SK-N-MC (cell line): Measurements from ENCODE around the gene INPP5B.
"Not testable (repeated sequence)": the region's sequence is repeated elsewhere in the genome, so short reads cannot be mapped to it uniquely, and the experiment has no call there.

Experiments used
- DNase-seq: peaks from one replicate; pipeline ENCODE4 v3.0.0-alpha.2; 2011; ENCODE audit warnings: low read depth, low spot score
- H3K27ac ChIP-seq: fragments of 200-600 bp; sonication (generic); 2 replicates; pipeline ENCODE4 v1.5.1; 2016; ENCODE audit warnings: mixed run types
- H3K36me3 ChIP-seq: fragments of 200-600 bp; sonication (generic); 2 replicates; pipeline ENCODE4 v1.6.1; 2017; ENCODE audit warnings: antibody characterized with exemption, low read length, mixed read lengths; ENCODE audit not compliant: insufficient read depth
- H3K4me3 ChIP-seq: fragments of 200-600 bp; sonication (generic); 2 replicates; pipeline ENCODE4 v1.5.1; 2016
- H3K9ac ChIP-seq: fragments of 200-600 bp; sonication (generic); 2 replicates; pipeline ENCODE4 v1.8.0; 2017; ENCODE audit warnings: mixed run types, mixed read lengths; ENCODE audit not compliant: insufficient read length
- H3K9me3 ChIP-seq: fragments of 200-600 bp; sonication (generic); 2 replicates; pipeline ENCODE4 v1.6.1; 2017; ENCODE audit warnings: low read depth, mild to moderate bottlenecking, antibody characterized with exemption, low read length, moderate library complexity, mixed read lengths
- EZH2 ChIP-seq: fragments of 200-600 bp; sonication (generic); IDR thresholded peaks from one replicate; pipeline ENCODE4 v1.6.1; 2017; ENCODE audit warnings: antibody characterized with exemption
- FOXP2 ChIP-seq: optimal IDR thresholded peaks from 2 replicates; pipeline ENCODE3; 2011; ENCODE audit warnings: mild to moderate bottlenecking, moderate library complexity; ENCODE audit not compliant: insufficient read depth; ENCODE audit errors: extremely low read length, control extremely low read depth
- POLR2AphosphoS5 ChIP-seq: IDR thresholded peaks from 2 replicates; pipeline ENCODE4 v1.6.1; 2012; ENCODE audit warnings: mild to moderate bottlenecking, low read depth, low read length, borderline replicate concordance

INPP5B gene

GRCh38 chr1:37965301-37965700 lies 18.4 kb upstream of the INPP5B start:
- TF ChIP-seq POLR2AphosphoS5 (no peak), EZH2 (no peak), FOXP2 (no peak)
- H3K4me3 ChIP-seq, result no peak overlapping the region
- no peaks in the 10 kb centered on the region for H3K9me3 ChIP-seq
- no peak for DNase-seq
- no peak overlapping the region for H3K9ac ChIP-seq
- H3K36me3 ChIP-seq, result peaks cover 56% of the 10 kb centered on the region
- no peak overlapping the region for H3K27ac ChIP-seq

- H3K36me3 ChIP-seq, result peaks cover 59% of the 10 kb centered on the region
- not testable (repeated sequence) for DNase-seq
Observed at GRCh38 chr1:37964106-37964505, 17.3 kb upstream of the INPP5B start.

GRCh38 chr1:37958690-37959089 lies 11.8 kb upstream of the INPP5B start:
- peaks cover 44% of the 10 kb centered on the region for H3K36me3 ChIP-seq
- no peak for DNase-seq
- H3K27ac ChIP-seq, result no peak overlapping the region
- TF ChIP-seq FOXP2, result no peak
- no peak for TF ChIP-seq POLR2AphosphoS5
- TF ChIP-seq EZH2, result no peak
- H3K9ac ChIP-seq, result no peak overlapping the region
- H3K4me3 ChIP-seq, result no peak overlapping the region
- no peaks in the 10 kb centered on the region for H3K9me3 ChIP-seq

More at GRCh38 chr1:37964106-37964505, 17.3 kb upstream of the INPP5B start:
- not testable (repeated sequence) for H3K9me3 ChIP-seq, H3K9ac ChIP-seq, H3K4me3 ChIP-seq, H3K27ac ChIP-seq

GRCh38 chr1:37955685-37956084 lies 8.8 kb upstream of the INPP5B start:
- no peak overlapping the region for H3K27ac ChIP-seq
- TF ChIP-seq POLR2AphosphoS5 (no peak), EZH2 (no peak)

GRCh38 chr1:37954316-37954971 lies 7.6 kb upstream of the INPP5B start:
- TF ChIP-seq POLR2AphosphoS5 (no peak), FOXP2 (no peak), EZH2 (no peak)
- no peak for DNase-seq
- H3K9me3 ChIP-seq, result no peaks in the 10 kb centered on the region
- no peak overlapping the region for H3K9ac ChIP-seq
- no peak overlapping the region for H3K4me3 ChIP-seq
- H3K27ac ChIP-seq, result no peak overlapping the region
- peaks cover 21% of the 10 kb centered on the region for H3K36me3 ChIP-seq

More at GRCh38 chr1:37955685-37956084, 8.8 kb upstream of the INPP5B start:
- no peaks in the 10 kb centered on the region for H3K9me3 ChIP-seq
- no peak overlapping the region for H3K9ac ChIP-seq
- DNase-seq, result no peak
- no peak overlapping the region for H3K4me3 ChIP-seq
- H3K36me3 ChIP-seq, result peaks cover 30% of the 10 kb centered on the region

- peaks cover 5% of the 10 kb centered on the region; the same call in 1 of the 2 replicates for H3K36me3 ChIP-seq
- H3K4me3 ChIP-seq, result no peak overlapping the region
- H3K9ac ChIP-seq, result no peak overlapping the region
- DNase-seq, result no peak
- TF ChIP-seq EZH2 (no peak), POLR2AphosphoS5 (no peak), FOXP2 (no peak)
- no peaks in the 10 kb centered on the region for H3K9me3 ChIP-seq
- H3K27ac ChIP-seq, result no peak overlapping the region
Observed at GRCh38 chr1:37952738-37953137, 5.9 kb upstream of the INPP5B start.

GRCh38 chr1:37951783-37952624 lies 5.2 kb upstream of the INPP5B start:
- Histone ChIP-seq H3K27ac (no peak overlapping the region), H3K4me3 (no peak overlapping the region), H3K36me3 (no peaks in the 10 kb centered on the region; the same call in 1 of the 2 replicates), H3K9me3 (no peaks in the 10 kb centered on the region), H3K9ac (no peak overlapping the region)
- TF ChIP-seq EZH2 (no peak), FOXP2 (no peak), POLR2AphosphoS5 (no peak)
- DNase-seq, result no peak

- H3K9ac ChIP-seq, result no peak overlapping the region
- no peak for TF ChIP-seq EZH2
- TF ChIP-seq FOXP2, result no peak
- TF ChIP-seq POLR2AphosphoS5, result no peak
- H3K9me3 ChIP-seq, result no peaks in the 10 kb centered on the region
- no peak overlapping the region for H3K27ac ChIP-seq
- H3K4me3 ChIP-seq, result no peak overlapping the region
- no peak for DNase-seq
- H3K36me3 ChIP-seq, result no peaks in the 10 kb centered on the region; the same call in 1 of the 2 replicates
Observed at GRCh38 chr1:37951041-37951782, 4.4 kb upstream of the INPP5B start.
